Fibroblast of lung (primary cell): ENCODE measurements around the gene MAGEA4.

ENCODE experiments used
- EZH2 ChIP-seq: IDR thresholded peaks from 2 replicates; pipeline ENCODE4 v1.5.1; 2012; ENCODE audit warnings: low read length, control low read depth, mild to moderate bottlenecking; ENCODE audit errors: missing control alignments
- TF ChIP-seq, protein P1 (sequence below), 2 donors: IDR thresholded peaks in 1 of 2; conservative IDR thresholded peaks in 1 of 2; 1 replicate in 1 of 2; 2 replicates in 1 of 2; pipeline ENCODE4 v1.5.1; 2011 to 2012; ENCODE audit warnings: low read length in 2 of 2, control low read depth in 1 of 2, inconsistent platforms in 1 of 2, low read depth in 1 of 2, mild to moderate bottlenecking in 1 of 2

DNA sequence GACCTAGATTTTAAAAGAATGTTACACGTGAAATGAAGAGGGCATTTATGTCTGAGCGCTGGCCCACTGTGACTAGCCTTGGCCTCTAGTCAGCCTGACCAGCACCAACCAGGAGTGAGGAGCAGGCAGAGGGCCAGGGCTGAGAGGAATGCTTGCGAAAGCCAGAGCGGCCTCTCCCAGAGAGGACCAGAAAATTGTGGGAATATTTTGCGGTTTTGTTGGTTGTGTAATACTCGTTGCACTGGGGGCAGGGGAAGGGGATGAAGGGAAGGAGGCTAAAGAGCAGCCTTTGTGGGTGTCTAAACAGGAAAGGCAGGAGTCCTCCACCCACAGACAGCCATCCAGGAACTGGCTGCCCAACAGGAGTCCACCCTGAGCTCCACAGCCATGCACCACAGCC lies 58.0 kb downstream of the MAGEA4 start:
- TF ChIP-seq EZH2, result no peak
- TF ChIP-seq, protein P1, sequence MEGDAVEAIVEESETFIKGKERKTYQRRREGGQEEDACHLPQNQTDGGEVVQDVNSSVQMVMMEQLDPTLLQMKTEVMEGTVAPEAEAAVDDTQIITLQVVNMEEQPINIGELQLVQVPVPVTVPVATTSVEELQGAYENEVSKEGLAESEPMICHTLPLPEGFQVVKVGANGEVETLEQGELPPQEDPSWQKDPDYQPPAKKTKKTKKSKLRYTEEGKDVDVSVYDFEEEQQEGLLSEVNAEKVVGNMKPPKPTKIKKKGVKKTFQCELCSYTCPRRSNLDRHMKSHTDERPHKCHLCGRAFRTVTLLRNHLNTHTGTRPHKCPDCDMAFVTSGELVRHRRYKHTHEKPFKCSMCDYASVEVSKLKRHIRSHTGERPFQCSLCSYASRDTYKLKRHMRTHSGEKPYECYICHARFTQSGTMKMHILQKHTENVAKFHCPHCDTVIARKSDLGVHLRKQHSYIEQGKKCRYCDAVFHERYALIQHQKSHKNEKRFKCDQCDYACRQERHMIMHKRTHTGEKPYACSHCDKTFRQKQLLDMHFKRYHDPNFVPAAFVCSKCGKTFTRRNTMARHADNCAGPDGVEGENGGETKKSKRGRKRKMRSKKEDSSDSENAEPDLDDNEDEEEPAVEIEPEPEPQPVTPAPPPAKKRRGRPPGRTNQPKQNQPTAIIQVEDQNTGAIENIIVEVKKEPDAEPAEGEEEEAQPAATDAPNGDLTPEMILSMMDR (conservative IDR thresholded peaks at IDR 0.05 in 1 of 2, IDR thresholded peaks at IDR 0.05 in 1 of 2; ENCODE audit: low read depth in 1 of 2, low read length in 2 of 2), result no peak
